PC-3 (cell line): ENCODE results near the gene TENT5C. TPM values are rescaled to one million over a fixed set of nuclear protein-coding genes. Genes with fewer than 3 reads are reported as not detected.

Experiments used
- ATAC-seq: fragments of 200-7000 bp; cut with Tn5 transposase; 2 replicates; pipeline ENCODE4 v1.9.1; 2020; ENCODE audit warnings: mild to moderate bottlenecking, moderate library complexity
- BruUV-seq: library from RNA; stranded (reverse); fragments of 400-500 nt; replicated peaks from 2 replicates; lab custom pipeline; 2021; lab: Mats Ljungman, UMichigan
- CTCF ChIA-PET: fragments of 300-600 bp; sonication (Branson Sonifier 250); formaldehyde crosslinking; loops from one replicate; lab custom pipeline; 2022; ENCODE audit warnings: antibody characterized with exemption; lab: Charles Lee
- POLR2A ChIA-PET: fragments of 300-600 bp; sonication (Branson Sonifier 250); formaldehyde crosslinking; loops from one replicate; lab custom pipeline; 2022; ENCODE audit warnings: antibody characterized with exemption; ENCODE audit not compliant: unreplicated experiment; lab: Charles Lee
- DNase-seq: peaks from one replicate; pipeline ENCODE4 v3.0.0-alpha.2; 2015
- H2AFZ ChIP-seq: fragments of 300-600 bp; sonication (generic); 2 replicates; pipeline ENCODE4 v1.6.0; 2016; ENCODE audit warnings: antibody characterized with exemption, low read length
- H3F3A ChIP-seq: fragments of 300-600 bp; sonication (generic); one replicate; pipeline ENCODE4 v1.6.0; 2017; ENCODE audit warnings: antibody characterized with exemption, low read length, control low read depth, mild to moderate bottlenecking; ENCODE audit not compliant: unreplicated experiment
- H3K27ac ChIP-seq: fragments of 300-600 bp; sonication (generic); 2 replicates; pipeline ENCODE4 v1.5.1; 2016; ENCODE audit warnings: mild to moderate bottlenecking, low read length
- H3K27me3 ChIP-seq: fragments of 300-600 bp; sonication (generic); 2 replicates; pipeline ENCODE4 v1.6.1; 2016; ENCODE audit warnings: low read length, mixed read lengths
- H3K36me3 ChIP-seq: fragments of 300-600 bp; sonication (generic); 2 replicates; pipeline ENCODE4 v1.6.1; 2016; ENCODE audit warnings: low read depth, mixed run types, low read length, mixed read lengths
- H3K4me1 ChIP-seq: fragments of 300-600 bp; sonication (generic); 2 replicates; pipeline ENCODE4 v1.5.1; 2016; ENCODE audit warnings: low read length; ENCODE audit not compliant: insufficient read depth
- H3K4me2 ChIP-seq: fragments of 300-600 bp; sonication (generic); 2 replicates; pipeline ENCODE4 v1.6.0; 2016; ENCODE audit warnings: low read length
- H3K4me3 ChIP-seq: fragments of 300-600 bp; sonication (generic); 2 replicates; pipeline ENCODE4 v1.5.1; 2016; ENCODE audit warnings: mild to moderate bottlenecking, low read length, mixed read lengths
- H3K79me2 ChIP-seq: fragments of 300-600 bp; sonication (generic); 2 replicates; pipeline ENCODE4 v1.6.1; 2017; ENCODE audit warnings: low read length, mixed read lengths
- H3K9ac ChIP-seq: fragments of 300-600 bp; sonication (generic); 2 replicates; pipeline ENCODE4 v1.6.0; 2016; ENCODE audit warnings: mild to moderate bottlenecking, low read length
- H3K9me2 ChIP-seq: fragments of 300-600 bp; sonication (generic); replicated peaks from 2 replicates; pipeline ENCODE4 v1.6.1; 2016; ENCODE audit warnings: mixed run types, low read length, mixed read lengths
- H3K9me3 ChIP-seq: fragments of 300-600 bp; sonication (generic); 2 replicates; pipeline ENCODE4 v1.6.1; 2016; ENCODE audit warnings: low read length, mixed read lengths
- H4K20me1 ChIP-seq: fragments of 300-600 bp; sonication (generic); 2 replicates; pipeline ENCODE4 v1.6.1; 2016; ENCODE audit warnings: low read length, mixed read lengths
- CTCF ChIP-seq: fragments of 300-600 bp; sonication (generic); conservative IDR thresholded peaks from 2 replicates; pipeline ENCODE4 v1.5.1; 2017; ENCODE audit warnings: antibody characterized with exemption, low read depth, mild to moderate bottlenecking, low read length
- EZH2 ChIP-seq: fragments of 300-600 bp; sonication (generic); IDR thresholded peaks from one replicate; pipeline ENCODE4 v1.6.1; 2017; ENCODE audit warnings: antibody characterized with exemption, mild to moderate bottlenecking, low read length; ENCODE audit not compliant: unreplicated experiment
- EZH2phosphoT487 ChIP-seq: fragments of 300-600 bp; sonication (generic); IDR thresholded peaks from 2 replicates; pipeline ENCODE4 v1.6.1; 2018; ENCODE audit warnings: mild to moderate bottlenecking, antibody characterized with exemption, low read length, borderline replicate concordance
- intact Hi-C: fragments of 100-400 bp; cut with micrococcal nuclease; formaldehyde crosslinking; loops from 2 replicates; pipeline ENCODE4 v1.9.0; 2023
- total RNA-seq: library from RNA; depleted of rRNA; stranded (reverse); fragments of >200 nt; gene quantifications from 2 replicates; pipeline ENCODE4 v1.2.3, GENCODE V29; 2014

The TENT5C gene
- total RNA-seq, 1 experiment from 2014 or later = 2.4 TPM

GRCh38 chr1:117641536-117641935 is 35.7 kb downstream of the TENT5C start:
- H3K9ac ChIP-seq = no peak overlapping the region
- H3F3A ChIP-seq = no peaks in the 10 kb centered on the region
- ChIA-PET POLR2A (no interaction called here), CTCF (interaction anchor here (0.7 kb wide), 1 partner anchor 113 kb away, joined by 3 read pairs; no protein-coding TSS in a partner anchor)
- no TSS peak for BruUV-seq
- intact Hi-C loops = no loop called here
- no peak overlapping the region for H2AFZ ChIP-seq
- no peaks in the 10 kb centered on the region for H3K4me1 ChIP-seq
- H3K27ac ChIP-seq = no peak overlapping the region
- no peaks in the 10 kb centered on the region for H4K20me1 ChIP-seq
- H3K9me2 ChIP-seq = no peaks in the 10 kb centered on the region
- H3K36me3 ChIP-seq = no peaks in the 10 kb centered on the region
- no peaks in the 10 kb centered on the region for H3K79me2 ChIP-seq
- no peak overlapping the region for H3K4me3 ChIP-seq
- H3K9me3 ChIP-seq = no peaks in the 10 kb centered on the region
- H3K4me2 ChIP-seq = no peak overlapping the region
- TF ChIP-seq EZH2phosphoT487 (no peak), EZH2 (no peak), CTCF (no peak)
- DNase-seq (no peak), ATAC-seq (no peak)
- H3K27me3 ChIP-seq = no peaks in the 10 kb centered on the region

DNA sequence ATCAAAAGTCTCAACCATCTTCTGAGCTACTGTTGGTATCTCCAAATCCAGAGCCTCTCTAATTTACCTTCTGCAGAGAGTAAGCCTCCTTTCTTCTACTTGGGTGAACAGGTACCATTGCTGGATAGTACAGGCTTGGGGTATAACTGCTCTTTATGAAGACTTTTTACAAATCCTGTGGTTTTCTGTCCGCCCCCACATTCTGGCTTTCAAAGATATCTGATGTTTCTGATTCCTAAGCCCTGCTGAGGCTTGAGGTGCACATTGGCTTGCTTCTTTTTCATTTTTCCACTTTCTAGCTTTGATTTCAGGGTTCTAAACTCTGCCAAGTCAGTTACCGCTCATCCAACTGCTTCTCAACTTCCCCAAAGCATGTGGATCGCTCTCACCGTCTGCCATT is 37.1 kb downstream of the TENT5C start:
- TF ChIP-seq EZH2phosphoT487 (no peak), CTCF (no peak)
- ATAC-seq (no peak), DNase-seq (no peak)
- Histone ChIP-seq H3F3A (no peaks in the 10 kb centered on the region), H3K4me1 (no peaks in the 10 kb centered on the region), H3K9me3 (no peaks in the 10 kb centered on the region), H3K9me2 (no peaks in the 10 kb centered on the region), H4K20me1 (no peaks in the 10 kb centered on the region), H3K4me3 (no peak overlapping the region), H3K79me2 (no peaks in the 10 kb centered on the region), H3K27me3 (no peaks in the 10 kb centered on the region), H3K36me3 (no peaks in the 10 kb centered on the region), H2AFZ (no peak overlapping the region), H3K27ac (no peak overlapping the region), H3K4me2 (no peak overlapping the region), H3K9ac (no peak overlapping the region)
- ChIA-PET POLR2A (interaction anchor here (0.7 kb wide), 1 partner anchor 15 kb away, joined by 4 read pairs; no protein-coding TSS in a partner anchor), CTCF (no interaction called here)
- no TSS peak for BruUV-seq
- intact Hi-C loops = no loop called here

DNA sequence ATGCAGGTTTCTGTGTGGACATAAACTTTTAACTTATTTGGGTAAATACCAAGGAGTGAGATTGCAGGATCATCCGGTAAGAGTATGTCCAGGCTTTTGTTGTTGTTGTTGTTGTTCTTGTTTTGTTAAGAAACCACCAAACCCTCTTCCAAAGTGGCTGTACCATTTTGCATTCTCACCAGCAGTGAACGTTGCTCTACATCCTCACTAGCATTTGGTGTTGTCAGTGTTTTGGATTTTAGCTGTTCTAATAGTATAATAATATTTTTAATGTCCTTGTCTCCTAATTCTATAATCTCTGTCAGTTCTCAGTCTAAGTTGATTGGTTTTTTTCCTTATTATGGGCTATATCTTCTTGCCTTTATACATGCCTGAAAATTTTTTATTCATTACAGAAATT is 37.8 kb downstream of the TENT5C start:
- DNase-seq (no peak), ATAC-seq (no peak)
- Histone ChIP-seq H3K4me3 (no peak overlapping the region), H3K4me1 (no peaks in the 10 kb centered on the region), H3K79me2 (no peaks in the 10 kb centered on the region), H2AFZ (no peak overlapping the region), H3K9me2 (no peaks in the 10 kb centered on the region), H3K36me3 (no peaks in the 10 kb centered on the region), H3F3A (no peaks in the 10 kb centered on the region), H3K9ac (no peak overlapping the region), H3K27me3 (no peaks in the 10 kb centered on the region), H3K4me2 (no peak overlapping the region), H3K9me3 (no peaks in the 10 kb centered on the region), H3K27ac (no peak overlapping the region), H4K20me1 (no peaks in the 10 kb centered on the region)
- TF ChIP-seq EZH2phosphoT487 (no peak), EZH2 (no peak), CTCF (no peak)
- BruUV-seq = no TSS peak
- intact Hi-C loops = no loop called here
- POLR2A ChIA-PET = no interaction called here
- CTCF ChIA-PET = no interaction called here
